HG03159 (cell line): ENCODE results near the gene FAM107B.
"Not testable (repeated sequence)": the region's sequence is repeated elsewhere in the genome, so short reads cannot be mapped to it uniquely, and the experiment has no call there.

Experiments
- ATAC-seq: cut with Tn5 transposase; IDR thresholded peaks from one replicate; pipeline ENCODE4 v1.9.1; 2021; ENCODE audit warnings: mild to moderate bottlenecking, moderate library complexity; ENCODE audit not compliant: unreplicated experiment

FAM107B gene

DNA sequence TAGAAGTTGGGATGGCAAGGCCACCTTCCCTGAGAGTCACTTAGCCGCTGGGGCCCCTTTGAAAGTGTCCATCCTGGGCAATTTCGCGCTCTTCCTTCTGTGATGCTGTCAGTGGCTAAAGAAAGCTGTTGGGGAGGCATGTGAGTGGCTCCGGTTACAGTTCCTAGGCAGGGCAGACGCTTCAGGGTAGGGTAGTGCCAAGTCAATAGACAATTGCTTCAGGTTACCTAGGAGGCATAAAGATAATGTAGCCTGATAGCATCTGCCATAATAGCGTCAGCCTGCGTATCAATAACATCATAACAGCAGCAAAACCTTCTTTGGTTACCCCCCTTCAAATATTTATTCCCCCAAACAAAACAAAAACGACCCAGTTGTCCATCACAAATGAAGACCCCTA lies at the start of gene FAM107B:
TSS of gene FAM107B (minus strand) at position 101 of the 400 bp plus-strand sequence. CDS start 234 bp downstream, outside the sequence.
- ATAC-seq = no peak

DNA sequence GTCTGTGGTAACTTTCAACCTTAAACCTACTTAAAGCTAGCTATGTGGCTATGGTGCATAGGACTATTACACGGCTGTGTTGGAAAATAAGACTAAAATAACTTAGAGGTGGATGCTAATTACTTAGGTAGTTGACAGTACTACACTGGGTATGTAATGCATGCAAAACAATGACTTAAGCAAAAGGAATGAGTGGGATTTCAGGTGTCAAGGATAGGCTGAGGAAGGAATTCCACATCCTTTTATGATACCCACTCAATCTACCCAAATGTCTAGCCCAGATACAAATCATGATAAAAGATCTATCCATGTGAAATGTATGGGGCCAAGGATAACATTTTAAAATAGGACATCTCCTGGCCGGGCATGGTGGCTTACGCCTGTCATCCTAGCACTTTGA lies 49.3 kb upstream of the FAM107B start:
- no peak for ATAC-seq

DNA sequence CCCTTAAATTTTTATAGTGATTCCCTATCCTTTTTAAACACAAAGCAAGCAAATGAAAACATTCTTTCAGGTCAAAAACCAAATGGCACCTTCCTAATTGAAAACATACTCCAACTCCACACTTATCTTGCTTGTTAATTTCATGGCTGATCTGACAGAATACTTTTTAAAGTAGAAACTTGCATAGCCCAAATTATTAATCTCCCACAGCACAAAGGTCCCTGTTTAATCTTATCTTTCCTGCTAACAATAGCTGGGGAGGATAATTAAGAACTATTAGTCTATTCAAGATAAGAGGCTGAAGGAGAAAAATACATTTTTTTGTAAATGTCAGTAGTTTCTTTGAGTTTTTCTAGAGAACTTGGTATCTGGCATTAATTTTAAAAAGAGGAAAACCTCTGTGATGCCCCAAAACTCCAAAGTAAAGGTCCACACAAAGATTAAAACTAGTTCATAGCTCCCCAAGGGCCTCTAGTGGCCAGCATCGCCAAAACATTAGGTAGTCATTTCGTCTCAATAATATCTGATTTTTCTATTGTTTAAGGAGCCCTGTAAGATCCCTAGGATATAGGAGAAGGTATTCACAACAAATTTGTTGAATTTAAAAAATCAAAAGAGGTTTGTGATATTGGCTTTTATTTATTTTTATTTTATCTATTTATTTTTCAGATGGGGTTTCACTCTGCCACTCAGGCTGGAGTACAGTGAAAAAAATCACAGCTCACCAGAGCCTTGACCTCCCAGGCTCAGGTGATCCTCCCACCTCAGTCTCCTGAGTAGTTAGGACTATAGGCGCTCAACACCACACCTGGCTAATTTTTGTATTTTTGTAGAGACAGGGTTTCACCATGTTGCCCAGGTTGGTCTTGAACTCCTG lies 48.4 kb upstream of the FAM107B start:
- no peak for ATAC-seq

DNA sequence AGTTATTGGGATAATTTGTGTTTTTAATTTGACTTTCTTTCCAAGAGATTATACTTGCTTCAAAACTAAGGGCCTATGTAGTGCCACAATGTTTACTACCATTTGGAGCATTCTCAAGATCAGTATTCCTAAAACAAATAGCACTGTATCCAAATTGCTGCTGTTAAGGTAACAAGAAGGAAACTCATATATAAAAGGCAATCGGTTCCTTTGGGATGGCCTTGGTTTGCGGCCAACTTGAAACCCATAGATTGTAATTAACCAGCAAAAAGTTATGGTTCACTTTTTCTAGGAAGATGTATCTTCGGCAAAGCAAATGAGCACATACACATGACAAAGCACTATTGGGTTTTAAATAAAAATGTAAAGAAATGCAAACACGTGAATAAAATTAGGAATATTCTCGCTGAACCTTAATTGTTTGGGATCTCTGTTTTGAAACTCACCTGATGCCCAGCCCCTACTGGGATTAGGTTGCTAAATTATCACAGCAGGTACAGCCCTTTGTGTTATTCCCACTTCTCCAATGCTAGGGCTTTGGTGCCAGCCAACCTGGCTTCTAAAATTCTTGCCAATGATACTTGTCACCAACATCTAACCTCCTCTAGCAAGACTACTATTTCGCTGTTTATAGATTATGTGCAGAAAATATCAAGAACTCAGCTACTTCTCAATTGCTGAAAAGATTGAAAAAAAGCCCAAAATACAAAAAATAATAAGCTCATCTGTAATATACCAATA lies 47.1 kb upstream of the FAM107B start:
- no peak for ATAC-seq

DNA sequence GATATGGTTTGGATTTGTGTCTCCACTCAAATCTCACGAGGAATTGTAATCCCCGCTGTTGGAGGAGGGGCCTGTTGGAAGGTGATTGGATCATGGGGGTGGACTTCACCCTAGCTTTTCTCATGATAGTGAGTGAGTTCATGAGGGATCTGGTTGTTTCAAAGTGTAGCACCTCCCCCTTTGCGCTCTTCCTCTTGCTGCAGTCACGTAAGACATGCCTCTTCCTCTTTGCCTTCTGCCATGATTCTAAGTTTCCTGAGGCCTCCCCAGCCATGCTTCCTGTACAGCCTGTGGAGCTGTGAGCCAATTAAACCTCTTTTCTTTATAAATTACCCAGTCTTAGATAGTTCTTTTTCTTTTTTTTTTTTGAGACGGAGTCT lies 46.1 kb upstream of the FAM107B start:
- no peak for ATAC-seq

DNA sequence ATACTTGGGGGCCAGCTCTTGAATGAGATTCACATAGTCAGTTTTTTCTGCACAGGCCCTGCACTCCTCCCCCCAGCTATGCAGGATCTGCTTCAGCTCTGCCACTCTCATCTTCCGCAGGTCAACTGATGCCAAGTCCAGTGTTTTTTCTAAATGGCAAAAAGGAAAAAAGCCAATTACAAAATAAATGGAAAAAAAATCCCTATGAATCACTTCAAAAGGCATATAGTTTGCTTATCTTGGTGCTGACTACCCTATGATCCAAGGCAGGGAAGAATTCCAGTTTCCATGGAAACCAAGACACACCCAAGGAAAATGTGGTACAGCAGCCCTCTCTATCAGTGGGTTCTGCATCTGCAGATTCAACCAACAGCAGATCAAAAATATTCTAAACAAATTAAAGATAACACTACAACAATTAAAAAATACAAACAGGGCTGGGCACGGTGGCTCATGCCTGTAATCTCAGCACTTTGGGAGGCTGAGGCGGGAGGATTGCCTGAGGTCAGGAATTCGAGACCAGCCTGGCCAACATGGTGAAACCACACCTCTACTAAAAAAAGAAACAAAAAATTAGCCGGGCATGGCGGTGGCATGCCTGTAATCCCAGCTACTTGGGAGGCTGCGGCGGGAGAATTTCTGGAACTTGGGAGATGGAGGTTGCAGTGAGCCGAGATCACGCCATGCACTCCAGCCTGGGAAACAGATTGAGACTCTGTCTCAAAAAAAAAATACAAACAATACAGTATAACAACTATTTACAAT lies 45.5 kb upstream of the FAM107B start:
- ATAC-seq = no peak

DNA sequence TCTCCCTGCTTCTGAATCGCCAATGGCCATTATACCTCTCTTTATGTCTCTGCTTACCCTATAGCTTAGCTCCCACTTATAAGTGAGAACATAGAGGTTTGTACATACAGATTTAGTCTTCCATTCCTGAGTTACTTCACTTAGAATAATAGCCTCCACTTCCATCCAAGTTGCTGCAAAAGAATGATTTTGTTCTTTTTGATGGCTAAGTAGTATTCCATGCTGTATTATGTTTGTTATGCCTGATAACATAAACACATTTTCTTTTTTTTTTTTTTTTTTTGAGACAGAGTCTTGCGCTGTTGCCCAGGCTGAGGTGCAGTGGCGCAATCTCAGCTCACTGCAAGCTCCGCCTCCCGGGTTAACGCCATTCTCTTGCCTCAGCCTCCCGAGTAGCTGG lies 42.0 kb upstream of the FAM107B start:
- ATAC-seq = not testable (repeated sequence)

DNA sequence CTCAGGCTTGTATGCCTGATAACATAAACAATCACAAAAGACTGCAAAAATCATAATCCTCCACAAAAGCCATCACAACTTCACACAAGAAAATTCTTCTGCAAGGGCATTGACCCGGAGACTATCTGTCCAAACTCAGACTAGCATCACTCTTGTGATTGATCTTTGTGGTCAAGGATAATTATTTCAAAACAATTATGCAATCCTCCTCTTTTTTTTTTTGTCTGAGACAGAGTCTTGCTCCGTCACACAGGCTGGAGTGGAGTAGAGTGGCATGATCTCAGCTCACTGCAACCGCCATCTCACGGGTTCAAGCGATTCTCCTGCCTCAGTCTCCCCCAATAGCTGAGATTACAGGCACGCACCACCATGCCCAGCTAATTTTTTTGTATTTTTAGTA lies 41.0 kb upstream of the FAM107B start:
- no peak for ATAC-seq

DNA sequence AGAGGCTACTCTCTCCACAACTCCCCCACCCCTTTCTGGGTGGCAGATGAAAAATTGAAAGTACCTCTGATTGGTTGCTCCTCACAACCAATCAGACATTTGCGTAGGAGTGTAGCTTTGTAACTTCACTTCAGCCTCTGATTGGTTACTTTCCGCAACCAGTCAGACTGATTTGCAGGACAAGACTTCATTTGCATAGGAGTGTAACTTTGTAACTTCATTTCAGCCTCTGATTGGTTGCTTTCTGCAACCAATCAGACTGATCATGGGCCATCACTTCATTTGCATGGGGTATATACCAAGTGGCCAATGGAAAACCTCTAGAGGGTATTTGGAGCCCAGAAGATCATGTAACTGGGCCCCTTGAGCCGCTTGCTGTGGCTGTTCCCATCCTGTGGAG lies 37.6 kb upstream of the FAM107B start:
- ATAC-seq = no peak

DNA sequence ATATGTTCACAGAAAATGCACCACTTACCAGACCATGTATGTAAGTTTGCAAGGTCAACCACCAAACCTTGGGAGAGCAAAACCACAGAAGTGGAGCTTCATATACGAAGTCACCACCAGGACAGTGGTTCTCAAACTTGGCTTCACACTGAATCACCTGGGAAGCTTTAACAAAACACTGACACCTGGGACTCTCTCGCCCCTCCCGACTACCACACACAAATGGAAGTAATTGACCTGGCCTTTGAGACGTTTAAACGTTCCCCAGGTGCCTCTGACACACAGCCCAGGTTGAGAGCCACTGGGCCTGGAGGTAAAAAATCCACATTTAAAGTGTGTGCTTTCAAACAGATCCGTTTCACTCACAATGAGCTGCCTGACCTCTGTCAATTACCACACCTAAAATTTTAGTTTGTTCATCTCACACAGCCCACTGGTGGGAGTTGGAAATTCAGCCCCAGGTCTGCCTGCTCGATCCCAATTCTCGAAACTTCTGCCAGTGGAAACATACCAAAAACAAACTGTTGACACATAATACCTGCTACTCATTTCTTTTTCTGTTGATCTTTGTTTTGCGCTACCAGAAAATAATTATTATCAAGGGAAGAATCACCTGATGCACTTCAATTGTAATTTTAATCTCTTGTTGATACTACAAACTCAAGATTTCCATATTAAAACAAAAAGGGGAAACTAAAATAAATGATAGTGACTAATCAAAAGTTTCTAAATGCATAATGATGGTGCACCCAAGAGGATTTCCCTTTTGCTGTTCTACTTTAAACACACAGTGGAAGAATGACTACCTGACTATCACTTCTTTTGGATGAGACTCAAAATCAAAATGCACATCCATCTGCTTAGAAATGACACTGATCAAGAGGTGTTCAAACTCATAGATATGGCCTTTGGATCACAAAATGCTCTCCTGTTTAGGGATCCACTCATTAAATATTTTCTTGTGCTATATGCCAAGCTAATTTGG lies 36.6 kb upstream of the FAM107B start:
- ATAC-seq = no peak

DNA sequence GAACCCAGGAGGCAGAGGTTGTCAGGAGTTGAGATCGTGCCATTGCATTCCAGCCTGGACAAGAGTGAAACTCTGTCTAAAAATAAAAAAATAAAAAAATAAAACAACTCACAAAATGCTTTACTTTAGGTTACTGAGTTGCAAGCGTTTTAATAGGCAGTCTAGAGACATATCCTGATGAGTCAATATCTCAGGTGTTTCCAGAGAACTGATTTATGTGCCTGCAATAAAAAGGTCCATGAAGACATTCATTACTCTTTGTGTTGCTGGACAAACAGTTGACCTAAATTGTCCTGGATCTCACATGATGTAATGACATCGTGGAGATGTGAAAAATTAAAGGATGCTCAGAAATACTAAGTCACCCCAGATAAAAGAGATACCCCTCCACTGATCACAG lies 31.6 kb upstream of the FAM107B start:
- ATAC-seq = no peak

DNA sequence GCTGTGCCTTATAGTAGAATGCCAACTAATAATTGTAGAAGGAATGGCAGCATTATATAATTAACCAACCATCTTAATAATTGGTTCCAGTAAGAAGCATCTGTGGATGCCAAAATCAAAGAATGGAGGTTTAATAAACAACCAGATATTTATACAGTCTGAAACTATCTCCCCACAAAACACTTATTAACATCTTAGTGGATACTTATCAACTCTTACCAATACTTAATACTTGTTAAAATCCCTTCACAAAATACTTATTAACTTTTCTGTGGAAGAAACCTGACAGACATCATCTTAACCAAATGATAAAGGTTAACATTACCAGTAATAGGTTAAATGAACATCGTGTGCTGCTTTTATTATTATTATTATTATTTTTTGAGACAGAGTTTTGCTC lies 29.1 kb upstream of the FAM107B start:
- no peak for ATAC-seq

DNA sequence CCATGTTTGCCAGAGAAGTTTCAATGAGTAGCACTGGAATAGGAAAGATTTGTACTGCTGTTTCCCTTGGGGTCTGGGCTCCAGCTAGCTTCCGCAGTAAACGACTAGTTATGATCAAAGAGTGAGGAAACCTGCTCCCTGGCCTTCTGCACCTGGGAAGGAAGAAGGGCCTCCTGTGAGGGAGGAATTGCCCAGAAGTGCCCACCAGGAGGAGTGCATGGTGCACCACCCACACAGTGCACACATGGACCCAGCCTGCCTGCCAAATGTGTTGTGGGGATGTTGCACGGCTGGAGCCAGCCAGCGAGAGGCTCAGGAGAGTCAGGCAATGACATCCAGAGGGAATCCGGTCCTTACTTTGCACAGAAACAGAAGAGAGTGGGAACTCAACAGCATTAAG lies 27.0 kb upstream of the FAM107B start:
- no peak for ATAC-seq

DNA sequence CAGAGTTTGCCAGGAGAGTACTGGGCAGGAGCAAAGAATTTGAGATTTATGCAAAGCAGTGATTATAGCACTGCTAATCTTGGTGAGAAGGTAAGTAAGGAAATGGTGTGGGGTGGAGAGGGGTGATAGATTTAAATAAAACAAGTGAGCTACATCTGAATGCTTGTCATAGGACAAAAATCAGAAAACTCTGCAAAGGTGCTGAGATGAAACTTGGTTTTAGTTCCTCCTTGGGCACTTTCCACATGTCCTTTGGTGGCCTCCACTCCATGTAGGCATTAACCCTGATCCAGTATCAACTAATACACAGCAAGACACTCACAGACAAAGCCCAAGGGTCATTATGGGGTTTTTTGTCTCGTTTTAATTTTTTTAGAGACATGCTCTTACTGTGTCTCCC lies 25.7 kb upstream of the FAM107B start:
- ATAC-seq = no peak

DNA sequence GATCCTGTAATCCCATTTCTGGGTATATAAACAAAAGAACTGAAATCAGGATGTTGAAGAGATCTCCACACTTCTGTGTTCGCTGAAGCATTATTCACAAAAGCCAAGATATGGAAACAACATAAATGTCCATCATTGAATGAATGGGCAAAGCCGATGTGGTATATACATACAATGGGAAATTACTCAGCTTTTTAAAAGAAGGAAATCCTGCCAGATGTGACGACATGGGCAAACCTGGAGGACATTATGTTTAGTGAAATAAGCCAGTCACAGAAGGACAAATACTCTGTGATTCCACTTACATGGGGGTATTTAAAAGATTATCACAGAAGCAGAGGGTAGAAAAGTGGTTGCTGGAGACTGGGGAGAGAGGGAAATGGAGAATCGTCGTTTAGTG lies 23.9 kb upstream of the FAM107B start:
- ATAC-seq = no peak

DNA sequence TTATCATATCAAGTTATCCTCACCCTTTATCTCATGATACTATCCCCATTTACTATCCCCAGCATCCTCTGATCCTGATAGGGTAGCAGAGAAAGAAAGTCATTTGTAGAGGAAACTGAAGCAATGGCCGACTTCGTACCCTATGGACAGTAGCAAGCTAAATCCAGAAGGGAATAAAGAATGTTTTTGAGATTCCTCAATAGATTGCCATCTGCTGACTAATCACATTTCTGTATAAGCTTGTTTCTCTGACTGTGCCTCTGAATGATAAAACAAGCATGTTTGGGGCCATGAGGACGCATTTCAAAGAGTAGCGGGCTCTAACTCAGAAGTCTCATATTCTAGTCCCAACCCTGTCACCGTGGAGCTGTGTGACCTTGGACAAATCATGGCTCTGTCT lies 13.2 kb upstream of the FAM107B start:
- ATAC-seq = no peak

DNA sequence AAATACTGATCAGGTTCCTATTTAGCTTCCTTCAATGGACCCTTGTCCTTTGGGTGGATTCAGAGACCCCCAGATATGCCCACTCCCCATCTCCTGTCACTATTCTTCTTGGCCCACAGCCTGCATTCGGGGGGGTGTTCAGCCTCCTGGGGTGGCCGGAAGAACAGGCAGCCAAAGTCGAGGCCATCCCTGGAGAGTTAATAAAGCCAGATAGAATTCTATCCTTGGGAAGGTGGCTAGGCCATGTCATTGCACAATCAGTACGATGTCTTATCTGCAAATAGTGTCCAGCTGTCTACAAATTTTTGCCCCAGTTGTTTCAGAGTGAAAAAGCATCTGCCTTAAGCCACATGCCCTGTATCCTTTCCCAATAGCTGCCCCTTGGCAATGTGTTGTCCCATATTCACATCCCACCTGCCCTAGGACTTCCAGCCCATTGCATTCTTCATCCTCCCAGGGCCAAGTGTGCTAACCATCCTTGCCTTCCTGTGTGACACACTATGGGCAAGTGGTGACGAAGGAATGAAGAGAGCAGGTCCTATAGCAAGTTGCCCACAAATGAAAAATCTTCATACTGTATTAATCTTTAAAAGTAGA lies 9.9 kb upstream of the FAM107B start:
- no peak for ATAC-seq

DNA sequence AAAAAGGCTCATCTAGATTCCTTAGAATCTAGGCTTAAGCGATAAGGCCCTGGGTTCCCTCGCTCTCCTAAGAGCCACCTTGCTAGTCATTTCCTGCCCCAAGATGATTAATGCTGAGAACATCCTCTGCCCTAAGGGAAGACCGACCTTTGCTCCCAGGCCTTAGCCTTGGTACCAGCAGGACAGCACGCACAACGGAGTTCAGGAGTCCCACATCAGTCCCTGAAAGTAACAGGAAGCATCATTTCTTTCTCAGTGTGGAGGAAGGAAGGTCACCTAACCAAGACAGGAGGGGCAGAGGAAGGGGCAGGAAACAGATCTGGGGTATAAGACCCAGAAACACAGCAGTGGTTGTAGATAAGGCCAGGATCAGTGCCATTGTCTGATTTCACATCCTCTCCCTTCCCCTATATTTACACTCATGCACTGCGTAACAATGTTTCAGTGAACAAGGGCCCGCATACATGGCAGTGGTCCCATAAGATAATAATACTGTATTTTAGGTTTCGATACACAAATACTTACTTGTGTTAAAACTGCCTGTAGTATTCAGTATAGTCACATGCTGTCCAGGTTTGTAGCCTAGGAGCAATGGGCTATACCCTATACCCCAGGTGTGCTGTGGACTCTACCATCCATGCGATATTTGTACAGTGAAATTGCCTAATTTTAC lies 8.1 kb upstream of the FAM107B start:
- ATAC-seq = no peak

DNA sequence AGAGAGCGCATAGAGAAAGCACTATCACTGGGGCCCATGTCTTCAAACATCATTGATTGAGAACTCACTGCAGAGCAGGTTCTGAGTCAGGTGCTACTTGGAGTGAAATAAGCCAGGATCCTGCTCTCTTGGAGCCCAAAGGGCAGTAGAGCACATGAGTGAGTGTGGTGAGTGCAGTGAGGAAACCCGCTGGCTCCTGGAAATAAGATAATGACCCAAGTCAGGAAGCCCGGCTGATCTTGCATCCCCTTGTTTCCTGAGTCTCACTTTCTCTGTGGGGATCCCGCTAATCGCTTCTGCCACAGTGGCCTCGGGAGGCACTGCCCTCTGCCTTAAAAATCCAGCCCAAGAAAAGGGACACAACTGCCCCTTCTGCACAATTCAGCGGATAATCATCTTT lies 7.1 kb upstream of the FAM107B start:
- ATAC-seq = no peak
